Activated CD8-positive, alpha-beta T cell treated with anti-CD3 and anti-CD28 coated beads for 36 hours (primary cell): ENCODE measurements around the gene NPAS1. TPM values are rescaled to one million over a fixed set of nuclear protein-coding genes. Genes with fewer than 3 reads are reported as not detected.

ENCODE experiments used
- ATAC-seq: fragments of 200-7000 bp; cut with Tn5 transposase; one replicate; pipeline ENCODE4 v1.10.0; 2021; ENCODE audit warnings: mild to moderate bottlenecking, moderate library complexity
- CTCF ChIA-PET: fragments of 350-600 bp; sonication (Branson Sonifier 250); formaldehyde crosslinking; loops from one replicate; lab custom pipeline; 2021; ENCODE audit warnings: antibody characterized with exemption; lab: Charles Lee
- POLR2A ChIA-PET: fragments of 350-600 bp; sonication (Branson Sonifier 250); formaldehyde crosslinking; loops from one replicate; lab custom pipeline; 2021; ENCODE audit warnings: antibody characterized with exemption; lab: Charles Lee
- DNase-seq: peaks from one replicate; pipeline ENCODE4 v3.0.0-alpha.2; 2020
- H3K27ac Mint-ChIP-seq: one replicate; pipeline ENCODE4 v1.8.0; 2021; ENCODE audit warnings: mild to moderate bottlenecking, mixed read lengths
- H3K27me3 Mint-ChIP-seq: one replicate; pipeline ENCODE4 v1.8.0; 2021; ENCODE audit warnings: mixed read lengths
- H3K36me3 Mint-ChIP-seq: one replicate; pipeline ENCODE4 v1.8.0; 2021; ENCODE audit warnings: low read depth, mixed read lengths
- H3K4me1 Mint-ChIP-seq: one replicate; pipeline ENCODE4 v1.8.0; 2021; ENCODE audit warnings: low read depth, mixed read lengths
- H3K4me3 Mint-ChIP-seq: one replicate; pipeline ENCODE4 v1.8.0; 2021; ENCODE audit warnings: mild to moderate bottlenecking, moderate library complexity, mixed read lengths
- H3K9me3 Mint-ChIP-seq: one replicate; pipeline ENCODE4 v1.8.0; 2021; ENCODE audit warnings: mixed read lengths
- CTCF ChIP-seq: fragments of 200-600 bp; IDR thresholded peaks from one replicate; pipeline ENCODE4 v1.8.0; 2022; ENCODE audit warnings: antibody characterized with exemption, mild to moderate bottlenecking
- intact Hi-C: fragments of 100-400 bp; cut with micrococcal nuclease; formaldehyde crosslinking; loops from one replicate; pipeline ENCODE4 v1.10.0; 2022
- total RNA-seq, 2 experiments: library from RNA; stranded (reverse); gene quantifications; one replicate each; pipeline ENCODE4 v1.2.3, GENCODE V29; 2021

The NPAS1 gene
- total RNA-seq, 2 experiments from 2014 or later = 0.27 to 0.65 TPM

- POLR2A ChIA-PET = interaction anchor here (0.6 kb wide), 1 partner anchor 8 kb away, joined by 3 read pairs; no protein-coding TSS in a partner anchor
Measured at GRCh38 chr19:46975011-46975924, 44.4 kb upstream of the NPAS1 start.

GRCh38 chr19:46975925-46976782 lies 43.5 kb upstream of the NPAS1 start:
- no peak for TF ChIP-seq CTCF
- Mint-ChIP-seq H3K27me3 (no peaks in the 10 kb centered on the region), H3K27ac (no peak overlapping the region), H3K9me3 (no peaks in the 10 kb centered on the region), H3K36me3 (no peaks in the 10 kb centered on the region), H3K4me3 (no peak overlapping the region), H3K4me1 (peaks cover 34% of the 10 kb centered on the region)
- ChIA-PET POLR2A (interaction anchor here (0.6 to 1.0 kb wide), 2 partner anchors 9 to 61 kb away, joined by 3 read pairs; no protein-coding TSS in a partner anchor), CTCF (interaction anchor here (1.2 to 1.4 kb wide), 4 partner anchors 15 to 37 kb away, joined by 3 to 11 read pairs (median 6); no protein-coding TSS in a partner anchor)
- DNase-seq = no peak
- intact Hi-C loops = no loop called here
- ATAC-seq = no peak

More at GRCh38 chr19:46975011-46975924, 44.4 kb upstream of the NPAS1 start:
- Mint-ChIP-seq H3K27ac (no peak overlapping the region), H3K36me3 (no peaks in the 10 kb centered on the region), H3K4me3 (no peak overlapping the region), H3K4me1 (peaks cover 25% of the 10 kb centered on the region), H3K9me3 (no peaks in the 10 kb centered on the region), H3K27me3 (no peaks in the 10 kb centered on the region)
- DNase-seq (no peak), ATAC-seq (no peak)
- TF ChIP-seq CTCF = no peak
- intact Hi-C loops = no loop called here
- CTCF ChIA-PET = interaction anchor here (1.1 to 1.7 kb wide), 5 partner anchors 15 to 38 kb away, joined by 3 to 11 read pairs (median 5); no protein-coding TSS in a partner anchor

GRCh38 chr19:46976845-46977320 lies 42.8 kb upstream of the NPAS1 start:
- TF ChIP-seq CTCF = no peak
- Mint-ChIP-seq H3K4me3 (no peak overlapping the region), H3K27ac (no peak overlapping the region), H3K36me3 (no peaks in the 10 kb centered on the region), H3K4me1 (peaks cover 38% of the 10 kb centered on the region), H3K27me3 (no peaks in the 10 kb centered on the region), H3K9me3 (no peaks in the 10 kb centered on the region)
- ChIA-PET POLR2A (interaction anchor here (1.0 kb wide), 1 partner anchor 61 kb away, joined by 3 read pairs; no protein-coding TSS in a partner anchor), CTCF (interaction anchor here (1.0 to 1.2 kb wide), 3 partner anchors 14 to 36 kb away, joined by 3 to 6 read pairs (median 3); no protein-coding TSS in a partner anchor)
- intact Hi-C loops = no loop called here
- peak; percentile 47 for ATAC-seq
- no peak for DNase-seq

GRCh38 chr19:46977548-46977947 lies 42.1 kb upstream of the NPAS1 start:
- ATAC-seq (no peak), DNase-seq (no peak)
- CTCF ChIA-PET = interaction anchor here (1.0 to 1.2 kb wide), 3 partner anchors 13 to 36 kb away, joined by 3 to 6 read pairs (median 3); no protein-coding TSS in a partner anchor
- POLR2A ChIA-PET = interaction anchor here (1.0 kb wide), 1 partner anchor 60 kb away, joined by 3 read pairs; no protein-coding TSS in a partner anchor
- Mint-ChIP-seq H3K4me1 (peaks cover 38% of the 10 kb centered on the region), H3K4me3 (no peak overlapping the region), H3K9me3 (no peaks in the 10 kb centered on the region), H3K27ac (peak overlapping the region; percentile 33), H3K36me3 (no peaks in the 10 kb centered on the region), H3K27me3 (no peaks in the 10 kb centered on the region)
- intact Hi-C loops = no loop called here
- no peak for TF ChIP-seq CTCF
